Thymus (tissue), 14 donors: Measurements from ENCODE around the gene SREBF1. TPM values are rescaled to one million over a fixed set of nuclear protein-coding genes. Genes with fewer than 3 reads are reported as not detected.
A peak's percentile ranks its signal among the peaks of the same experiment; 100 is the strongest.

Experiments used
- DNase-seq, 9 donors: peaks; one replicate each; pipeline ENCODE4 v3.0.0-alpha.2; 2013; ENCODE audit warnings: low spot score in 9 of 9, low read depth in 6 of 9, missing footprints in 1 of 9
- H3K27ac ChIP-seq, 2 donors: one replicate each; pipeline ENCODE4 v1.5.1; 2013; ENCODE audit warnings: control low read depth in 1 of 2, low read depth in 1 of 2, low read length in 1 of 2, mild to moderate bottlenecking in 1 of 2, moderate library complexity in 1 of 2
- H3K27me3 ChIP-seq, 2 donors: one replicate each; pipeline ENCODE4 v1.5.1; 2013; ENCODE audit warnings: low read length in 1 of 2; ENCODE audit not compliant: control insufficient read depth in 2 of 2, insufficient read depth in 1 of 2
- H3K36me3 ChIP-seq, 2 donors: one replicate each; pipeline ENCODE4 v1.5.1; 2013; ENCODE audit warnings: low read length in 1 of 2, mild to moderate bottlenecking in 1 of 2, moderate library complexity in 1 of 2; ENCODE audit not compliant: control insufficient read depth in 2 of 2, insufficient read depth in 2 of 2
- H3K4me1 ChIP-seq, 2 donors: one replicate each; pipeline ENCODE4 v1.5.1; 2013; ENCODE audit warnings: low read length in 2 of 2; ENCODE audit not compliant: control insufficient read depth in 2 of 2, insufficient read depth in 2 of 2
- H3K4me3 ChIP-seq, 2 donors: one replicate each; pipeline ENCODE4 v1.5.1; 2013; ENCODE audit warnings: low read length in 2 of 2, control low read depth in 1 of 2, mild to moderate bottlenecking in 1 of 2
- H3K9me3 ChIP-seq, 2 donors: one replicate each; pipeline ENCODE4 v1.5.1; 2013; ENCODE audit warnings: low read length in 1 of 2, mild to moderate bottlenecking in 1 of 2; ENCODE audit not compliant: control insufficient read depth in 2 of 2, insufficient read depth in 1 of 2
- WGBS: extraction: QIAGEN DNeasy Blood & Tissue Kit; methylation state at CpG from one replicate; pipeline ENCODE4 v1.1.7; 2013; 5-methylcytosine and 5-hydroxymethylcytosine counted together
- long read RNA-seq, 10 donors: transcript quantifications; one replicate each; lab custom pipeline, GENCODE V29; 2026
- polyA plus RNA-seq: library from polyadenylated mRNA; stranded (reverse); fragments of 200-250 nt; gene quantifications from one replicate; pipeline ENCODE4 v1.2.3, GENCODE V29; 2013
- total RNA-seq: library from RNA; stranded (reverse); fragments of 120-200 nt; gene quantifications from one replicate; pipeline ENCODE4 v1.2.4, GENCODE V29; 2013
- donor health status: healthy.

Gene SREBF1
- total RNA-seq: 18.1 TPM
- polyA plus RNA-seq: 53.3 TPM
- long read RNA-seq, donor 1: 0 reads
- long read RNA-seq, donor 2: 0 reads
- long read RNA-seq, donor 3, full-length matches to known transcripts: 5 of 16 reads
- long read RNA-seq, donor 3, partial matches to known transcripts: 11 of 16 reads
- long read RNA-seq, donor 3, other reads (novel, unspliced or antisense): 0 of 16 reads
- long read RNA-seq, donor 4, partial matches to known transcripts: 5 of 6 reads
- long read RNA-seq, donor 4, other reads (novel, unspliced or antisense): 0 of 6 reads
- long read RNA-seq, donor 5, partial matches to known transcripts: 12 of 16 reads
- long read RNA-seq, donor 5, other reads (novel, unspliced or antisense): 0 of 16 reads
- long read RNA-seq, donor 6, full-length matches to known transcripts: 5 of 5 reads
- long read RNA-seq, donor 6, partial matches to known transcripts: 0 of 5 reads
- long read RNA-seq, donor 6, other reads (novel, unspliced or antisense): 0 of 5 reads
- long read RNA-seq, donor 7, partial matches to known transcripts: 5 of 8 reads
- long read RNA-seq, donor 7, other reads (novel, unspliced or antisense): 0 of 8 reads
- long read RNA-seq, donor 8, full-length matches to known transcripts: 5 of 12 reads
- long read RNA-seq, donor 8, partial matches to known transcripts: 7 of 12 reads
- long read RNA-seq, donor 8, other reads (novel, unspliced or antisense): 0 of 12 reads
- long read RNA-seq, donor 9, full-length matches to known transcripts: 2 of 8 reads
- long read RNA-seq, donor 9, partial matches to known transcripts: 6 of 8 reads
- long read RNA-seq, donor 9, other reads (novel, unspliced or antisense): 0 of 8 reads
- long read RNA-seq, donor 10, full-length matches to known transcripts: 4 of 13 reads
- long read RNA-seq, donor 10, partial matches to known transcripts: 9 of 13 reads
- long read RNA-seq, donor 10, other reads (novel, unspliced or antisense): 0 of 13 reads

DNA sequence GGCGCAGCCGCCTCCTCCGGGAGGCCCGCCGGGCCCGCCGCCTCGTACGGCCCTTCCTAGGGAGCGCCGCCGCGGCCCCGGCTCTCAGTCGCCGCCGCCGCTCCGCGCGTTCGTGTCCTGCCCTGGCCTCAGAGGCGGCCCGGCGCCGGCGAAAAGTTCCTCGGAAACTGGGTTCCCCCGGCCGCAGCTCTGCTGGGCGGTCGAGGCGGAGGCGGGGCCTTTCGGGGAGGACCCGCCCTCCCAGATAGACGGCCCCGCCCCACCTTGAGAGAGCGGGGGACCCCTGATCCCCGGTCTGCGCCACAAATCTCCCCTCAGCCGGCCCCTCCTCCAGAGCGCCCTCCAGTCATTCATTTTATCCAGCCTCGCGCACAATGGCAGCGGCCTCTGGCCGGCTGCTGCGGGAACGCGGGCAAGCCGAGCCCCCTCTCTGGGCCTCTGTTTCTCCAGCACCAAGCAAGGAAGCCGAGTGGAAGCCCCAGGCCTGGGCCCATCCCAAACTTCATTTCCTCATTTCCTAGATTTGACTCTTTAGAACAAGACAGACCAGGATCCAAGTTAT, at the start of gene SREBF1:
Gene SREBF1, minus strand, starts transcription at position 169 of the 562 bp plus-strand sequence. CDS start 169 bp downstream, outside the sequence.
- Histone ChIP-seq H3K4me3 (peak within 1 kb of the TSS; percentile 74 to 79), H3K27ac (peak within 1 kb of the TSS; percentile 91 to 94), H3K36me3 (peaks cover 0 to 11% of the 10 kb centered on the region in 2 donors), H3K9me3 (no peaks in the 10 kb centered on the region), H3K4me1 (peaks cover 31 to 75% of the 10 kb centered on the region in 2 donors), H3K27me3 (no peaks in the 10 kb centered on the region)
- DNase-seq: peak in 4 of 9 donors; percentile 59 to 82 (median 70)
- 3% methylated on average over 52 of the region's 52 CpGs for WGBS

- WGBS: 60% methylated on average over 6 of the region's 6 CpGs
- no peak overlapping the region for H3K27ac ChIP-seq
These were observed 49.4 kb upstream of the SREBF1 start for GRCh38 chr17:17886226-17886625.

GRCh38 chr17:17884391-17885357, 47.9 kb upstream of the SREBF1 start:
- no peak overlapping the region for H3K4me3 ChIP-seq
- H3K27me3 ChIP-seq: peaks cover 0 to 5% of the 10 kb centered on the region in 2 donors
- 97% methylated on average over 16 of the region's 16 CpGs for WGBS
- no peaks in the 10 kb centered on the region for H3K9me3 ChIP-seq
- H3K4me1 ChIP-seq: peaks cover 10 to 23% of the 10 kb centered on the region in 2 donors
- DNase-seq: no peak
- H3K36me3 ChIP-seq: peaks cover 25 to 28% of the 10 kb centered on the region in 2 donors
- H3K27ac ChIP-seq: no peak overlapping the region

More at GRCh38 chr17:17886226-17886625, 49.4 kb upstream of the SREBF1 start:
- Histone ChIP-seq H3K4me1 (peaks cover 19 to 25% of the 10 kb centered on the region in 2 donors), H3K9me3 (no peaks in the 10 kb centered on the region), H3K4me3 (no peak overlapping the region), H3K36me3 (peaks cover 15 to 23% of the 10 kb centered on the region in 2 donors), H3K27me3 (peaks cover 0 to 5% of the 10 kb centered on the region in 2 donors)
- DNase-seq: peak in 8 of 9 donors; percentile 33 to 78 (median 55)

- WGBS: 98% methylated on average over 3 of the region's 3 CpGs
- Histone ChIP-seq H3K27ac (no peak overlapping the region), H3K9me3 (no peaks in the 10 kb centered on the region), H3K4me3 (no peak overlapping the region), H3K27me3 (peaks cover 0 to under 1% of the 10 kb centered on the region in 2 donors), H3K4me1 (peaks cover 10 to 27% of the 10 kb centered on the region in 2 donors), H3K36me3 (peaks cover 30 to 34% of the 10 kb centered on the region in 2 donors)
- DNase-seq: no peak
These were observed 47.0 kb upstream of the SREBF1 start for GRCh38 chr17:17883801-17884200.

GRCh38 chr17:17882082-17882581, 45.3 kb upstream of the SREBF1 start:
- H3K27me3 ChIP-seq: no peaks in the 10 kb centered on the region
- no peak for DNase-seq
- no peak overlapping the region for H3K27ac ChIP-seq
- no peaks in the 10 kb centered on the region for H3K9me3 ChIP-seq
- peaks cover 46% of the 10 kb centered on the region in 2 donors for H3K36me3 ChIP-seq
- no peak overlapping the region for H3K4me3 ChIP-seq
- peaks cover 10 to 37% of the 10 kb centered on the region in 2 donors for H3K4me1 ChIP-seq
- WGBS: 95% methylated on average over 8 of the region's 8 CpGs

DNA sequence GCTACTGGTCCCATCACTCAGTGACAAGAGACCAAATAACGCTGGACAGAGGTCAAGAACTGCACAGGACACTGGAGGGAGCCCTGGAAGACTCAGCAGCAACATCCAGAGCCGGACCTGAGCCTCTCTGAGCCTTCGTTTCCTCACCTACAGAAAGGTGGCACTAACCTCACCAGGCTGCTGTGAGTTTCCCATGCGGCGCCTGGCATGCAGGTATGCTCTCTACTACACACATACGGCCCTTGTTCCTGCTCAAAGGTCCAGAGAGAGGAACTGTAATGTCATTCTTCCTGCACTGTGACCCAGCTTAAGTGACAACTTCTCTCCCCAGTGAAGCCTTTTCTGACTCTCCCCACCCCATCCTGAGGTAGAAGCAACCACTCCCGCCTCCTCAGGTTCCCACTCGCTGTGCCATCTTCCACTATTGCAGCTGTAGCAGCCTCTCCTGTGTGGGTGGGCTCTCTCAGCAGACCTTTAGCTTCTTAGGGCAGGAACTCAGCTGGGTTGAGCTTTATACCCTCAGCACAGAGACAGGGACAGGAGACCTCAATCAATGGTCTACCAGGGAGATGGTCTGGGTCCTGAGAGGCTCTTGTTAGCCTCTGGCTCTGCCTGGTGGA, 43.9 kb upstream of the SREBF1 start:
- WGBS: 98% methylated on average over 8 of the region's 8 CpGs

DNA sequence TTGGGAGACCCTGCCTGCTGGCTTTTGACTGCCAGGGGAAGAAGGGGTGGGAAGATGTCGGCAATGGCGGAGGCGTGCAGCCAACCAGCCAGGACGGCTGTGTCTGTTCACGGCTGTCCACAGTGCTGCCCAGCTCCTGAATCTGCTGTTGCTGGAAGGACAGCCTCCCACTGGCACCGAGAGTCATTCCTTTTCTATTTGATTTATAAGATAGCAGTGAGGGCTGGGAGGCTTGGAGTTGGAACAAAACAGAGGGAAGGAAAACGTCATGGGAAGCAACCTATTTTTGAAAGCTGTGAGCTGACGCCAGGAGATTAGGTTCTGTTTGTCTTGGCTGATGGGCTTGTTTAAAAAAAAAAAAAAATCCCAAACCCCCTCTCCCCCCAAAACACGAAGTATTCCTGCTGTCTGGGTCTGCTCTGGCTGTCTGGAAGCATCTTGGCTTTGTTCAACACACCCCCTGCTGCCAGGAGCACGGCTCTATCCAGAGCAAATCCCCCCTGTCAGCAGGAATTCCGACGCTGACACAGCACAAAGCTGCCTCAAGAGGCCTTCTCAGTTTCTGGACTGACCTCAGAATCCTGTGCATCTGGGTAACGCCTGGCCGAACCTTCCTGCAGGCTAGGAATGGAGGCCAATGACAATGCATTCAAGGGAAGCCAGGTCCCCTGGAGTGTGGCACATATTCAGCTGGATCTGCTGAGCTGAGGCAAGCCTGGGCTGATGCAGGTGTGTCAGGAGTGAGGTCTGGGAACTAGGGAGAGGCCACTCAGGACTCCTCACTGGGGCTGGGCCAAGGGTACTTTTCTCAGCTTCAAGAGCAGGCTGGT, 41.0 kb upstream of the SREBF1 start:
- H3K9me3 ChIP-seq: no peaks in the 10 kb centered on the region
- no peak overlapping the region for H3K4me3 ChIP-seq
- 95% methylated on average over 14 of the region's 14 CpGs for WGBS
- H3K36me3 ChIP-seq: peaks cover 42 to 49% of the 10 kb centered on the region in 2 donors
- H3K27ac ChIP-seq: peak overlapping the region; percentile 68 to 74
- H3K4me1 ChIP-seq: peaks cover 0 to 40% of the 10 kb centered on the region in 2 donors
- H3K27me3 ChIP-seq: no peaks in the 10 kb centered on the region
- no peak for DNase-seq

More for the DNA sequence above, 43.9 kb upstream of the SREBF1 start:
- DNase-seq: no peak
- peaks cover 0 to 36% of the 10 kb centered on the region in 2 donors for H3K4me1 ChIP-seq
- no peak overlapping the region for H3K4me3 ChIP-seq
- no peak overlapping the region for H3K27ac ChIP-seq
- no peaks in the 10 kb centered on the region for H3K9me3 ChIP-seq
- peaks cover 51 to 55% of the 10 kb centered on the region in 2 donors for H3K36me3 ChIP-seq
- H3K27me3 ChIP-seq: no peaks in the 10 kb centered on the region
